ENCODE results near the gene TRIM38.

DNA sequence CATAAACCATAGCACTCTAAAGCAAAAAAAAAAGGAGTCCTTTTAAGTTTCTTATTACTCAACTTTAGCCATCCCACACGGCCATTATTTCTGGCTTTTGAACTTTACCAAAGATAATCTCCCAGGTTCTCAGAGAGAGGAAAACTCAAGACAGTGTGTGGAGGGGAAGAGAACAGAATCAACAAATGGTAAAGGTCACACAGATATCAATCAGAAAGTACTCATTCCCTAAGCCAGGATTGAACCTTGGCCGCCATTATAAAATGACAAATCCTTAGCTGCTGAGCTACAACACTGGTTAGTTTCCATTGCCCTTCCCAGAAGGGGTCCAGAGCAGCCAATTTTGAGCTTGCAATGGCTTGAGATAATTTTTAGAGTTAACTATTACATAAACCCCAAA lies 10.1 kb upstream of the TRIM38 start:
- TF ChIP-seq, protein P1, sequence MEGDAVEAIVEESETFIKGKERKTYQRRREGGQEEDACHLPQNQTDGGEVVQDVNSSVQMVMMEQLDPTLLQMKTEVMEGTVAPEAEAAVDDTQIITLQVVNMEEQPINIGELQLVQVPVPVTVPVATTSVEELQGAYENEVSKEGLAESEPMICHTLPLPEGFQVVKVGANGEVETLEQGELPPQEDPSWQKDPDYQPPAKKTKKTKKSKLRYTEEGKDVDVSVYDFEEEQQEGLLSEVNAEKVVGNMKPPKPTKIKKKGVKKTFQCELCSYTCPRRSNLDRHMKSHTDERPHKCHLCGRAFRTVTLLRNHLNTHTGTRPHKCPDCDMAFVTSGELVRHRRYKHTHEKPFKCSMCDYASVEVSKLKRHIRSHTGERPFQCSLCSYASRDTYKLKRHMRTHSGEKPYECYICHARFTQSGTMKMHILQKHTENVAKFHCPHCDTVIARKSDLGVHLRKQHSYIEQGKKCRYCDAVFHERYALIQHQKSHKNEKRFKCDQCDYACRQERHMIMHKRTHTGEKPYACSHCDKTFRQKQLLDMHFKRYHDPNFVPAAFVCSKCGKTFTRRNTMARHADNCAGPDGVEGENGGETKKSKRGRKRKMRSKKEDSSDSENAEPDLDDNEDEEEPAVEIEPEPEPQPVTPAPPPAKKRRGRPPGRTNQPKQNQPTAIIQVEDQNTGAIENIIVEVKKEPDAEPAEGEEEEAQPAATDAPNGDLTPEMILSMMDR (IDR thresholded peaks at IDR 0.05; ENCODE audit: poor library complexity, severe bottlenecking), result no peak
- TF ChIP-seq EZH2 (IDR thresholded peaks at IDR 0.05; ENCODE audit: borderline replicate concordance, insufficient read depth, low read length, poor library complexity, severe bottlenecking) (no peak), SMC3 (conservative IDR thresholded peaks at IDR 0.05; ENCODE audit: poor library complexity) (no peak), RAD21 (conservative IDR thresholded peaks at IDR 0.05) (no peak), EP300 (conservative IDR thresholded peaks at IDR 0.05; ENCODE audit: poor library complexity, severe bottlenecking) (no peak)

Data from neural cell (in vitro differentiated cells).